ENCODE measurements around the gene PPIL4.

Gene PPIL4
- 58.1 to 62.8 (median 59.6) reads per million in 3 donors for total RNA-seq

DNA sequence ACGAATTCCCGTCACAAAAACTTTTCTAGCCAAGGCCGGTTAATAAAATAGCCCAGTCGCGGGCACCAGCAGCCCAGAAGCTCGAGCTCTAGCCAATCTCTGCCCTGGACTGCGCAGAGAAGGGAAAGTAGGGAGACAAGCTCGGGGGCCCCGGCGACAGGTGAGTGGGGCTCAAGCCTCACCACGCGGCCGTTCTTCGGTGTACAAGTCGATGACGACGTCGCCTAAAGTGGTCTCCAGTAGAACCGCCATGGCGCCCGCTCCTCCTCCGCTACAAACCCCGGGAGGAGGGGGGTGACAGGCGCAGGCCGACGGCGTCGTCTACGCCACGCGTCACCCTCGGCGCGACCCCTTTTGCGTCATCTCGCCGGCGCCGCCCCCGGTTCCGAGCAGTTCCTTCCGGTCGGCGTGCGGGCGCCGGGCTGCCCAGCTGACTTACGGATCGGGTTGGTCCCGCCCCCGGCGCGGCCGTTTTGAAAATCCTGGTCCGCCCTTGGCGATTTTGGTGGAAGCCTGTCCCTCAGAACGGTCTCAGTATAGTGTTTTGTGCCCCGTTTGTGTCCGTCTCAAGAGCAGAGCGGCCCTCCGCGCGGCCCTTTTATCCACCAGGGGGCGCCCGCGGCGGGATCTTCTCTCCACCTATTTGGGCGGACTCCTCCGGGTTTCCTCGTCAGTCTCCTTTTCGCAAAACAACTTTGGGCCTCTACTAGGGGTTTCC lies at the start of gene PPIL4:
PPIL4 (minus strand) TSS at position 290 of the 718 bp plus-strand sequence; CDS start at position 252, 38 bp downstream.
- Histone ChIP-seq H3K27ac (ENCODE audit: insufficient read depth, low read length, poor library complexity, severe bottlenecking) (peak within 1 kb of the TSS; percentile 100), H3K27me3 (replicated peaks; ENCODE audit: control insufficient read depth, insufficient read depth, low read length, poor library complexity, severe bottlenecking) (no peaks in the 10 kb centered on the region), H3K36me3 (ENCODE audit: control insufficient read depth, insufficient read depth, low read length) (no peaks in the 10 kb centered on the region), H3K4me1 (ENCODE audit: control insufficient read depth, insufficient read depth, low read length, poor library complexity, severe bottlenecking) (peaks cover 16% of the 10 kb centered on the region), H3K9me3 (ENCODE audit: control insufficient read depth, low read length) (no peaks in the 10 kb centered on the region), H3K4me3 (ENCODE audit: insufficient read depth, low read depth, low read length, poor library complexity, severe bottlenecking) (peak within 1 kb of the TSS; percentile 100)
- peak; percentile 92 to 93 (median 93) for DNase-seq

DNA sequence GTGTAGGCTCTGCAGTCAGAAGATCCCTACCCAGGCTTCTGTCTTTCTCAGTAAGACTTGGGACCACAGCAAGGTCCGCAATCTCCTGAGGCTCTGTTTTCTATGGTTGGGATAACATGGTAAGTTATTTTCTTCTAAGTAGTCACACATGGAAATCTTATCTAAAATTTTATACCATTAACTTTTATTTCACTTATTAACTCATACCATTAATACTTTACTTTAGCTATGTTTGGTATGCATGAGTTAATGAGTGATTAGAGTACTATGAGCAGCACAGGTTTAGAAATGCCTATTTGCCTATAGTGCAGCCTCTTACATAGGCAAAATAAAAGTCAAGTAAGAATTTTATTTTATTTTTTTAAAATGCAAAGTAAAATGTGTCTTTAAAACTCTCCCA lies 47.6 kb upstream of the PPIL4 start:
- DNase-seq, result no peak
- Histone ChIP-seq H3K4me1 (ENCODE audit: control insufficient read depth, insufficient read depth, low read length, poor library complexity, severe bottlenecking) (no peaks in the 10 kb centered on the region), H3K9me3 (ENCODE audit: control insufficient read depth, low read length) (no peaks in the 10 kb centered on the region), H3K36me3 (ENCODE audit: control insufficient read depth, insufficient read depth, low read length) (peaks cover 62% of the 10 kb centered on the region), H3K27ac (ENCODE audit: insufficient read depth, low read length, poor library complexity, severe bottlenecking) (no peak overlapping the region), H3K27me3 (replicated peaks; ENCODE audit: control insufficient read depth, insufficient read depth, low read length, poor library complexity, severe bottlenecking) (no peaks in the 10 kb centered on the region), H3K4me3 (ENCODE audit: insufficient read depth, low read depth, low read length, poor library complexity, severe bottlenecking) (no peak overlapping the region)

GRCh38 chr6:149592983-149593382 lies 47.1 kb upstream of the PPIL4 start:
- Histone ChIP-seq H3K4me1 (ENCODE audit: control insufficient read depth, insufficient read depth, low read length, poor library complexity, severe bottlenecking) (no peaks in the 10 kb centered on the region), H3K4me3 (ENCODE audit: insufficient read depth, low read depth, low read length, poor library complexity, severe bottlenecking) (no peak overlapping the region), H3K27ac (ENCODE audit: insufficient read depth, low read length, poor library complexity, severe bottlenecking) (no peak overlapping the region), H3K27me3 (replicated peaks; ENCODE audit: control insufficient read depth, insufficient read depth, low read length, poor library complexity, severe bottlenecking) (no peaks in the 10 kb centered on the region), H3K9me3 (ENCODE audit: control insufficient read depth, low read length) (no peaks in the 10 kb centered on the region), H3K36me3 (ENCODE audit: control insufficient read depth, insufficient read depth, low read length) (peaks cover 58% of the 10 kb centered on the region)
- DNase-seq, result no peak

DNA sequence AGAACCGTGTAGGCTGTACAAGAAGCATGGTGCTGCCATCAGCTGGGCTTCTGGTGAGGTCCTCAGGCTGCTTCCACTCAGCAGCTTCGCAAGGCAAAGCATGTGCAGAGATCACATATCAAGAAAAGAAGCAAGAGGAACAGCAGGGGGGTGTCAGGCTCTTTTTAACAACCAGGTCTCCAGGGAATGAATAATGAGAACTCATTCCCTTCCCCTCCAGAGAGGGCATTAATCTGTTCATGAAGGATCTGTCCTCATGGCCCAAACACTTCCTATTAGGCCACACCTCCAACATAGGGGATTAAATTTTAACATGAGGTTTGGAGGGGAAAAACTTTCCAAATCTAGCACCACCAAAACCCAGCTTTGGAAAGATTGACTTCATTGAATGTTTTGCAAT lies 40.3 kb upstream of the PPIL4 start:
- H3K27ac ChIP-seq (ENCODE audit: insufficient read depth, low read length, poor library complexity, severe bottlenecking), result no peak overlapping the region
- H3K4me3 ChIP-seq (ENCODE audit: insufficient read depth, low read depth, low read length, poor library complexity, severe bottlenecking), result no peak overlapping the region
- no peaks in the 10 kb centered on the region for H3K27me3 ChIP-seq (replicated peaks; ENCODE audit: control insufficient read depth, insufficient read depth, low read length, poor library complexity, severe bottlenecking)
- no peak for DNase-seq
- H3K36me3 ChIP-seq (ENCODE audit: control insufficient read depth, insufficient read depth, low read length), result peaks cover 15% of the 10 kb centered on the region
- no peaks in the 10 kb centered on the region for H3K4me1 ChIP-seq (ENCODE audit: control insufficient read depth, insufficient read depth, low read length, poor library complexity, severe bottlenecking)
- H3K9me3 ChIP-seq (ENCODE audit: control insufficient read depth, low read length), result no peaks in the 10 kb centered on the region

DNA sequence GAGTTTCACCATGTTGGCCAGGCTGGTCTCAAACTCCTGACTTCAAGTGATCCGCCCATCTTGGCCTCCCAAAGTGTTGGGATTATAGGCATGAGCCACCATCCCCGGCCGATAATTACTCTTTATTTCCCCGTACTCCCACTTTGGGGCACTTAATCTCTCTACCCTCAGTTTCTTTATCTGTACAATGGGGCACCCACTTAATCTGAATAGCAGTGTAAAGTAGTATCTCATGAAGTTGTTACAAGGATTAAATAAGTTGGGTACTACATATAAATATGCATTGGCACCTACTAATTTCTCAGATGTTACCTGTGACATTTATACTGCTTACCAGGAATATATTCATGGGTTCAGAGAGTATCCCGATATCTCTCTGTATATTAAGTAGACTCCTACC lies 35.5 kb upstream of the PPIL4 start:
- no peak overlapping the region for H3K4me3 ChIP-seq (ENCODE audit: insufficient read depth, low read depth, low read length, poor library complexity, severe bottlenecking)
- no peaks in the 10 kb centered on the region for H3K4me1 ChIP-seq (ENCODE audit: control insufficient read depth, insufficient read depth, low read length, poor library complexity, severe bottlenecking)
- no peak for DNase-seq
- no peak overlapping the region for H3K27ac ChIP-seq (ENCODE audit: insufficient read depth, low read length, poor library complexity, severe bottlenecking)
- no peaks in the 10 kb centered on the region for H3K27me3 ChIP-seq (replicated peaks; ENCODE audit: control insufficient read depth, insufficient read depth, low read length, poor library complexity, severe bottlenecking)
- H3K36me3 ChIP-seq (ENCODE audit: control insufficient read depth, insufficient read depth, low read length), result peaks cover 22% of the 10 kb centered on the region
- H3K9me3 ChIP-seq (ENCODE audit: control insufficient read depth, low read length), result no peaks in the 10 kb centered on the region

DNA sequence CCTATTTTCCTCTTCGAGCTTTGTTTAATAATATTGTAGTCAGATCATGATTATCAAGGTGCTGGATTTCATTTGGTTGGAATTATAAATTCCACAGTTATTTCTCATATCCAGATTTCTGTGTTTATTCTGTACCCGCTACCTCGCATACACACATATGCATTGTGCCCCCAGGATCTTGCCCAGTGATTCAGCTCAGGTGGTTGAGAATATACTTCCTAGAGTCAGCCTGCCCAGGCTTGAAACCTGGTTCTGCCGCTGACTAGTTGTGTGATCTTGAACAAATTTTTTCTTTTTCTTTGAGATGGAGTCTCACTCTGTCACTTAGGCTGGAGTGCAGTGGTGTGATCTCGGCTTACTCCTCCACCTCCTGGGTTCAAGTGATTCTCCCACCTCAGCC lies 35.0 kb upstream of the PPIL4 start:
- no peak overlapping the region for H3K27ac ChIP-seq (ENCODE audit: insufficient read depth, low read length, poor library complexity, severe bottlenecking)
- H3K4me3 ChIP-seq (ENCODE audit: insufficient read depth, low read depth, low read length, poor library complexity, severe bottlenecking), result no peak overlapping the region
- no peak for DNase-seq
- no peaks in the 10 kb centered on the region for H3K27me3 ChIP-seq (replicated peaks; ENCODE audit: control insufficient read depth, insufficient read depth, low read length, poor library complexity, severe bottlenecking)
- H3K4me1 ChIP-seq (ENCODE audit: control insufficient read depth, insufficient read depth, low read length, poor library complexity, severe bottlenecking), result no peaks in the 10 kb centered on the region
- no peaks in the 10 kb centered on the region for H3K9me3 ChIP-seq (ENCODE audit: control insufficient read depth, low read length)
- H3K36me3 ChIP-seq (ENCODE audit: control insufficient read depth, insufficient read depth, low read length), result peaks cover 20% of the 10 kb centered on the region

GRCh38 chr6:149567945-149568585 lies 22.2 kb upstream of the PPIL4 start:
- H3K36me3 ChIP-seq (ENCODE audit: control insufficient read depth, insufficient read depth, low read length), result no peaks in the 10 kb centered on the region
- no peaks in the 10 kb centered on the region for H3K27me3 ChIP-seq (replicated peaks; ENCODE audit: control insufficient read depth, insufficient read depth, low read length, poor library complexity, severe bottlenecking)
- H3K4me3 ChIP-seq (ENCODE audit: insufficient read depth, low read depth, low read length, poor library complexity, severe bottlenecking), result no peak overlapping the region
- DNase-seq, result no peak
- peaks cover 3% of the 10 kb centered on the region for H3K4me1 ChIP-seq (ENCODE audit: control insufficient read depth, insufficient read depth, low read length, poor library complexity, severe bottlenecking)
- no peaks in the 10 kb centered on the region for H3K9me3 ChIP-seq (ENCODE audit: control insufficient read depth, low read length)
- H3K27ac ChIP-seq (ENCODE audit: insufficient read depth, low read length, poor library complexity, severe bottlenecking), result no peak overlapping the region

DNA sequence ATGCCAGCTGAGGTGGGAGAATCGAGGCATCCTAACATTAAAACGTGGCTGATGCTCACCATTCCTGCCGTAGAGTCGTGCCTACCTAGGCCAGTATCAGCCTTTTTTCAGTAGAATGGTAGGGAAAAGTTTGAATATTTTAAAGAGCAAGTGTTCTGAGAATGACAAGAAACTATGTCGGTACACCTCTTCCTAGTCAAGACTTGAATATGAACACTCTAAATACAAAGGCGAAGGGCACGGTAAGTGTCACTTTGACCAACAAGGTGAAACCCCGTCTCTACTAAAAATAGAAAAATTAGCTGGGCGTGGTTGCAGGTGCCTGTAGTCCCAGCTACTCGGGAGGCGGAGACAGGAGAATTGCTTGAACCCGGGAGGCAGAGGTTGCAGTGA lies 21.3 kb upstream of the PPIL4 start:
- Histone ChIP-seq H3K4me3 (ENCODE audit: insufficient read depth, low read depth, low read length, poor library complexity, severe bottlenecking) (peak overlapping the region; percentile 98), H3K36me3 (ENCODE audit: control insufficient read depth, insufficient read depth, low read length) (no peaks in the 10 kb centered on the region), H3K27me3 (replicated peaks; ENCODE audit: control insufficient read depth, insufficient read depth, low read length, poor library complexity, severe bottlenecking) (no peaks in the 10 kb centered on the region), H3K4me1 (ENCODE audit: control insufficient read depth, insufficient read depth, low read length, poor library complexity, severe bottlenecking) (peaks cover 3% of the 10 kb centered on the region), H3K9me3 (ENCODE audit: control insufficient read depth, low read length) (no peaks in the 10 kb centered on the region), H3K27ac (ENCODE audit: insufficient read depth, low read length, poor library complexity, severe bottlenecking) (peak overlapping the region; percentile 93)
- DNase-seq, result no peak

DNA sequence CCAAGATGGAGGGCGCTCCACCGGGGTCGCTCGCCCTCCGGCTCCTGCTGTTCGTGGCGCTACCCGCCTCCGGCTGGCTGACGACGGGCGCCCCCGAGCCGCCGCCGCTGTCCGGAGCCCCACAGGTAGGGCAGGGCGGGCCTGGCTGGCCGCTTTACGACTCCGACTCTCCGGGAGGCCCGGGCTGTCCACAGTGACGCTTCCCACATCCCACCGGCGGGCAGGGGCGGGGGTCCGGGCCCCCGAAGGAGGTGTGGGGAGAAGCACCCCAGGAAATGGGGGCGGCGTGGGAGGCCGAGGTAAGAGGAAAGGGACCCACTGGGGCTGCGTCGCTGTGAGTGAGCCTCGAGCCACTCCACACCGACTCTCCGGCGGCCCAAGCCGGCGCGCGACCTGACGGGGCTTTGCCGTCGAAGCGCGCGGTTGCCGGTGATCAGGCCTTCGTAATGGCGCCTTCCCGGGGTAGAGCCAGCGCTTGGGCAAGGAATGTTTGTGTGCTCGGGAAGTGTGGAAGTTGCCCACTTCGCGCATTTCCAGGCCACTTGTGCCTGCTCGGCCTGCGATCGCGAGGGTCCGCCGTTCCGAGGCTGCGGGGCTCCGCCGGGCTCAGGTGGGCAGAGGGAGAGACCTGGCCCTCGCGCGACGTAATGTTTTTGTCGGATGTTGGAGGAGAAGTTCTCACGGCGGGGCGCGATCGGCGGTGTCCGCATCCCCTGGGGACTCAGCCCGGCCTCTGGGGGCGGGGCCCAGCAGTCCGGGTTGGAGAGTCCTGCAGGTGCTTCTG lies 20.8 kb upstream of the PPIL4 start:
- Histone ChIP-seq H3K27me3 (replicated peaks; ENCODE audit: control insufficient read depth, insufficient read depth, low read length, poor library complexity, severe bottlenecking) (no peaks in the 10 kb centered on the region), H3K36me3 (ENCODE audit: control insufficient read depth, insufficient read depth, low read length) (no peaks in the 10 kb centered on the region), H3K4me3 (ENCODE audit: insufficient read depth, low read depth, low read length, poor library complexity, severe bottlenecking) (peak overlapping the region; percentile 98), H3K9me3 (ENCODE audit: control insufficient read depth, low read length) (no peaks in the 10 kb centered on the region), H3K4me1 (ENCODE audit: control insufficient read depth, insufficient read depth, low read length, poor library complexity, severe bottlenecking) (peaks cover 3% of the 10 kb centered on the region), H3K27ac (ENCODE audit: insufficient read depth, low read length, poor library complexity, severe bottlenecking) (peak overlapping the region; percentile 93)
- DNase-seq, result peak; percentile 15 to 31 (median 21)
